ENCODE results near the gene SIK2. TPM values are rescaled to one million over a fixed set of nuclear protein-coding genes. Genes with fewer than 3 reads are reported as not detected.
"Not testable (repeated sequence)": the region's sequence is repeated elsewhere in the genome, so short reads cannot be mapped to it uniquely, and the experiment has no call there.

SIK2 gene
- total RNA-seq, 2 experiments from 2014 or later = 8.9 to 10.2 TPM

- no peaks in the 10 kb centered on the region for H3K27me3 Mint-ChIP-seq (ENCODE audit: low read depth)
- H3K36me3 Mint-ChIP-seq (ENCODE audit: low read depth) = peaks cover 18% of the 10 kb centered on the region
- ChIA-PET POLR2A (no interaction called here), CTCF (interaction anchor here (1.9 to 2.0 kb wide), 2 partner anchors 14 to 110 kb away, joined by 4 to 5 read pairs; no protein-coding TSS in a partner anchor)
- H3K9me3 Mint-ChIP-seq (ENCODE audit: insufficient read depth) = no peaks in the 10 kb centered on the region
- no peak for DNase-seq
- H3K4me3 Mint-ChIP-seq = no peak overlapping the region
- H3K27ac Mint-ChIP-seq = no peak overlapping the region
- H3K4me1 Mint-ChIP-seq (ENCODE audit: low read depth) = no peaks in the 10 kb centered on the region
- ATAC-seq = no peak
Measured at GRCh38 chr11:111714522-111714921, 112.3 kb downstream of the SIK2 start.

GRCh38 chr11:111715142-111715816, 113.0 kb downstream of the SIK2 start:
- Mint-ChIP-seq H3K9me3 (ENCODE audit: insufficient read depth) (no peaks in the 10 kb centered on the region), H3K4me1 (ENCODE audit: low read depth) (no peaks in the 10 kb centered on the region)

GRCh38 chr11:111717660-111718059, 115.4 kb downstream of the SIK2 start:
- H3K4me1 Mint-ChIP-seq (ENCODE audit: low read depth); H3K27me3 Mint-ChIP-seq (ENCODE audit: low read depth); H3K9me3 Mint-ChIP-seq (ENCODE audit: insufficient read depth); H3K4me3 Mint-ChIP-seq; POLR2A ChIA-PET; ATAC-seq; H3K27ac Mint-ChIP-seq; CTCF ChIA-PET; DNase-seq: not testable (repeated sequence)
- peaks cover 32% of the 10 kb centered on the region for H3K36me3 Mint-ChIP-seq (ENCODE audit: low read depth)

More at GRCh38 chr11:111715142-111715816, 113.0 kb downstream of the SIK2 start:
- ATAC-seq (no peak), DNase-seq (no peak)
- no peaks in the 10 kb centered on the region for H3K27me3 Mint-ChIP-seq (ENCODE audit: low read depth)
- no peak overlapping the region for H3K4me3 Mint-ChIP-seq
- peaks cover 23% of the 10 kb centered on the region for H3K36me3 Mint-ChIP-seq (ENCODE audit: low read depth)
- POLR2A ChIA-PET = no interaction called here
- CTCF ChIA-PET = interaction anchor here (1.9 to 2.0 kb wide), 2 partner anchors 15 to 111 kb away, joined by 4 to 5 read pairs; no protein-coding TSS in a partner anchor
- no peak overlapping the region for H3K27ac Mint-ChIP-seq

DNA sequence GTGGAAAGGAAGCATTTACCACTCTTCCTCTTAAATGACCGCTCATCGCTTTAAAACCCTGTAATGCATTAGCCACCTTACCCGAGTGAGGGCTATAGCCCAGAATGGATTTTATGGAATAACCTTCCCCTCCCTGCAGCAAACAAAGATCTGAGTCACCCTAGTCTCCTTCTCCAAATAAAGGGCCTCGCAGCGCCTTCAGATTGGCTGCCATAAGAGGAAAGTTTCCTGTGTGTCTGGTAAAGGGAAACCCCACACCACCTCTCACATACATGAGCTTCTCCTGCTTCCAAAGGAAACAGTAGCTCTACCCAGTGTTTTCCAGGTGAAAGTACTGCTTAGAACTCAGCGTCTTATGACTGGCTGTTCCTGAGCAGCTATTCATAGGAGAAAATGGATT, 116.2 kb downstream of the SIK2 start:
- POLR2A ChIA-PET = no interaction called here
- no peaks in the 10 kb centered on the region for H3K27me3 Mint-ChIP-seq (ENCODE audit: low read depth)
- peaks cover 36% of the 10 kb centered on the region for H3K36me3 Mint-ChIP-seq (ENCODE audit: low read depth)
- DNase-seq = no peak
- CTCF ChIA-PET = no interaction called here
- ATAC-seq = no peak
- no peak overlapping the region for H3K27ac Mint-ChIP-seq
- no peaks in the 10 kb centered on the region for H3K4me1 Mint-ChIP-seq (ENCODE audit: low read depth)
- H3K9me3 Mint-ChIP-seq (ENCODE audit: insufficient read depth) = no peaks in the 10 kb centered on the region
- no peak overlapping the region for H3K4me3 Mint-ChIP-seq

DNA sequence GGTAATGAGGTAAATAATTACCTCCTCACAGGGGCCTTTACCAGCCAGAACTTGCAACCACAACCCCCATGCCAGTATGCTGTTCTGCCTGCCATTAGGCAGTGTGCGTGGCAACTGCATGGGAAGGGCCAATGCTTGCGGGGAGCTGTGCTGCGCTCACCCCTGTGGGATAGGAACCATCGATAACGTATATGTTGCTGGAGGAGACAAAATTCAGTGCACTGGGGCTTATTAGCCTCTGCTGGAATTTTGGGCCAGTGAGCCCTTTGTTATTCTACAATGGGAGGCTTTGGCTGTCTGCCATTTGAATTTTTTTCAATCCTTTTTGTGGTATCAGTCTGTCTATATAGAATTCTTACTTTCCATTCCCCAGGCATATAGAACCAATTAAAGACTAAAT, 116.6 kb downstream of the SIK2 start:
- Mint-ChIP-seq H3K27me3 (ENCODE audit: low read depth) (no peaks in the 10 kb centered on the region), H3K9me3 (ENCODE audit: insufficient read depth) (no peaks in the 10 kb centered on the region), H3K36me3 (ENCODE audit: low read depth) (peaks cover 40% of the 10 kb centered on the region), H3K4me3 (no peak overlapping the region), H3K27ac (no peak overlapping the region), H3K4me1 (ENCODE audit: low read depth) (no peaks in the 10 kb centered on the region)
- ChIA-PET POLR2A (no interaction called here), CTCF (no interaction called here)
- ATAC-seq = no peak
- DNase-seq = no peak

- no peaks in the 10 kb centered on the region for H3K4me1 Mint-ChIP-seq (ENCODE audit: low read depth)
- POLR2A ChIA-PET = no interaction called here
- CTCF ChIA-PET = no interaction called here
- H3K27me3 Mint-ChIP-seq (ENCODE audit: low read depth) = no peaks in the 10 kb centered on the region
- H3K4me3 Mint-ChIP-seq = no peak overlapping the region
- ATAC-seq (no peak), DNase-seq (no peak)
- H3K9me3 Mint-ChIP-seq (ENCODE audit: insufficient read depth) = no peaks in the 10 kb centered on the region
- no peak overlapping the region for H3K27ac Mint-ChIP-seq
- H3K36me3 Mint-ChIP-seq (ENCODE audit: low read depth) = peaks cover 40% of the 10 kb centered on the region
Measured at GRCh38 chr11:111719379-111719778, 117.1 kb downstream of the SIK2 start.

GRCh38 chr11:111720801-111721494, 118.7 kb downstream of the SIK2 start:
- no peaks in the 10 kb centered on the region for H3K9me3 Mint-ChIP-seq (ENCODE audit: insufficient read depth)
- no peak overlapping the region for H3K4me3 Mint-ChIP-seq
- H3K36me3 Mint-ChIP-seq (ENCODE audit: low read depth) = peaks cover 46% of the 10 kb centered on the region
- CTCF ChIA-PET = interaction anchor here (1.0 kb wide), 1 partner anchor 14 kb away, joined by 3 read pairs; no protein-coding TSS in a partner anchor
- H3K27ac Mint-ChIP-seq = no peak overlapping the region
- H3K27me3 Mint-ChIP-seq (ENCODE audit: low read depth) = no peaks in the 10 kb centered on the region
- POLR2A ChIA-PET = no interaction called here
- no peak for ATAC-seq
- H3K4me1 Mint-ChIP-seq (ENCODE audit: low read depth) = no peaks in the 10 kb centered on the region
- DNase-seq = no peak

- no peak for ATAC-seq
- H3K4me3 Mint-ChIP-seq = no peak overlapping the region
- no peaks in the 10 kb centered on the region for H3K9me3 Mint-ChIP-seq (ENCODE audit: insufficient read depth)
Measured at GRCh38 chr11:111722501-111722900, 120.3 kb downstream of the SIK2 start.

GRCh38 chr11:111723595-111723994, 121.3 kb downstream of the SIK2 start:
- ATAC-seq (no peak), DNase-seq (no peak)
- H3K27ac Mint-ChIP-seq = no peak overlapping the region
- H3K4me1 Mint-ChIP-seq (ENCODE audit: low read depth) = no peaks in the 10 kb centered on the region
- peaks cover 46% of the 10 kb centered on the region for H3K36me3 Mint-ChIP-seq (ENCODE audit: low read depth)
- H3K27me3 Mint-ChIP-seq (ENCODE audit: low read depth) = no peaks in the 10 kb centered on the region
- H3K4me3 Mint-ChIP-seq = no peak overlapping the region
- ChIA-PET CTCF (interaction anchor here (1.5 kb wide), 1 partner anchor 10 kb away, joined by 4 read pairs; no protein-coding TSS in a partner anchor), POLR2A (no interaction called here)
- H3K9me3 Mint-ChIP-seq (ENCODE audit: insufficient read depth) = no peaks in the 10 kb centered on the region

More at GRCh38 chr11:111722501-111722900, 120.3 kb downstream of the SIK2 start:
- Mint-ChIP-seq H3K36me3 (ENCODE audit: low read depth) (peaks cover 46% of the 10 kb centered on the region), H3K4me1 (ENCODE audit: low read depth) (no peaks in the 10 kb centered on the region), H3K27ac (no peak overlapping the region), H3K27me3 (ENCODE audit: low read depth) (no peaks in the 10 kb centered on the region)
- ChIA-PET CTCF (no interaction called here), POLR2A (no interaction called here)
- no peak for DNase-seq

GRCh38 chr11:111724615-111725129, 122.4 kb downstream of the SIK2 start:
- H3K27me3 Mint-ChIP-seq (ENCODE audit: low read depth) = no peaks in the 10 kb centered on the region
- no peak overlapping the region for H3K27ac Mint-ChIP-seq
- POLR2A ChIA-PET = no interaction called here
- DNase-seq (no peak), ATAC-seq (no peak)
- H3K36me3 Mint-ChIP-seq (ENCODE audit: low read depth) = peaks cover 45% of the 10 kb centered on the region
- CTCF ChIA-PET = interaction anchor here (1.2 to 1.5 kb wide), 2 partner anchors 9 to 45 kb away, joined by 3 to 4 read pairs; no protein-coding TSS in a partner anchor
- no peak overlapping the region for H3K4me3 Mint-ChIP-seq
- H3K9me3 Mint-ChIP-seq (ENCODE audit: insufficient read depth) = no peaks in the 10 kb centered on the region
- H3K4me1 Mint-ChIP-seq (ENCODE audit: low read depth) = no peaks in the 10 kb centered on the region

GRCh38 chr11:111725621-111726020, 123.4 kb downstream of the SIK2 start:
- no peak for ATAC-seq
- POLR2A ChIA-PET = no interaction called here
- Mint-ChIP-seq H3K27ac (no peak overlapping the region), H3K27me3 (ENCODE audit: low read depth) (no peaks in the 10 kb centered on the region), H3K9me3 (ENCODE audit: insufficient read depth) (no peaks in the 10 kb centered on the region), H3K4me3 (no peak overlapping the region), H3K4me1 (ENCODE audit: low read depth) (no peaks in the 10 kb centered on the region), H3K36me3 (ENCODE audit: low read depth) (peaks cover 40% of the 10 kb centered on the region)
- DNase-seq = no peak
- CTCF ChIA-PET = interaction anchor here (1.0 kb wide), 1 partner anchor 121 kb away, joined by 4 read pairs; no protein-coding TSS in a partner anchor

GRCh38 chr11:111726301-111726713, 124.1 kb downstream of the SIK2 start:
- H3K27ac Mint-ChIP-seq = no peak overlapping the region
- no peaks in the 10 kb centered on the region for H3K9me3 Mint-ChIP-seq (ENCODE audit: insufficient read depth)
- H3K4me3 Mint-ChIP-seq = no peak overlapping the region
- H3K27me3 Mint-ChIP-seq (ENCODE audit: low read depth) = no peaks in the 10 kb centered on the region
- ATAC-seq = no peak
- CTCF ChIA-PET = interaction anchor here (0.6 to 1.0 kb wide), 2 partner anchors 100 to 122 kb away, joined by 3 to 4 read pairs; no protein-coding TSS in a partner anchor
- POLR2A ChIA-PET = no interaction called here
- H3K36me3 Mint-ChIP-seq (ENCODE audit: low read depth) = peaks cover 34% of the 10 kb centered on the region
- no peak for DNase-seq
- H3K4me1 Mint-ChIP-seq (ENCODE audit: low read depth) = no peaks in the 10 kb centered on the region
